ENCODE results near the gene IRF8. TPM values are rescaled to one million over a fixed set of nuclear protein-coding genes. Genes with fewer than 3 reads are reported as not detected.
A peak's percentile ranks its signal among the peaks of the same experiment; 100 is the strongest.

Gene IRF8
- polyA plus RNA-seq, 12 donors: 3.8 to 30.9 (median 5.8) TPM; not detected in 1

GRCh38 chr16:85954927-85955519 lies 56.1 kb downstream of the IRF8 start:
- DNase-seq: no peak

- DNase-seq: no peak
Measured at GRCh38 chr16:85955566-85955965, 56.6 kb downstream of the IRF8 start.

- no peak for DNase-seq
Measured at GRCh38 chr16:85956426-85956825, 57.5 kb downstream of the IRF8 start.

- DNase-seq: no peak
Measured at GRCh38 chr16:85958731-85959130, 59.8 kb downstream of the IRF8 start.

- DNase-seq: no peak
Measured at GRCh38 chr16:85959686-85960085, 60.7 kb downstream of the IRF8 start.

GRCh38 chr16:85960486-85961046 lies 61.6 kb downstream of the IRF8 start:
- DNase-seq: no peak

- DNase-seq: no peak
Measured at GRCh38 chr16:85961988-85962915, 63.3 kb downstream of the IRF8 start.

- peak; percentile 75 for DNase-seq
Measured at GRCh38 chr16:85963753-85964285, 64.9 kb downstream of the IRF8 start.

GRCh38 chr16:85965125-85965524 lies 66.2 kb downstream of the IRF8 start:
- no peak for DNase-seq

- DNase-seq: no peak
Measured at GRCh38 chr16:85967111-85967510, 68.1 kb downstream of the IRF8 start.

GRCh38 chr16:85968041-85968920 lies 69.3 kb downstream of the IRF8 start:
- no peak for DNase-seq

GRCh38 chr16:85969159-85969558 lies 70.2 kb downstream of the IRF8 start:
- DNase-seq: no peak

- no peak for DNase-seq
Measured at GRCh38 chr16:85969591-85969990, 70.6 kb downstream of the IRF8 start.

GRCh38 chr16:85970016-85970733 lies 71.2 kb downstream of the IRF8 start:
- no peak for DNase-seq

GRCh38 chr16:85970738-85971137 lies 71.8 kb downstream of the IRF8 start:
- DNase-seq: no peak

Other genes with a start within 250 kb of the IRF8 start
- gene GINS2, start 210.2 kb upstream of the IRF8 start, polyA plus RNA-seq (ENCODE audit: insufficient read length in 12 of 12): 10 to 100 TPM in 8 of 12 donors, 1 to 10 TPM in 3, not detected in 1; 6.4 to 16.5 (median 10.6) TPM
- gene C16orf74, start 148.1 kb upstream of the IRF8 start, polyA plus RNA-seq (ENCODE audit: insufficient read length in 12 of 12): 10 to 100 TPM in 1 of 12 donors, 1 to 10 TPM in 4, under 1 TPM in 5, not detected in 2; 0.48 to 10.1 (median 1.1) TPM
- gene EMC8, start 99.6 kb upstream of the IRF8 start, polyA plus RNA-seq (ENCODE audit: insufficient read length in 12 of 12): 10 to 100 TPM in 11 of 12 donors, not detected in 1; 15.3 to 31.5 (median 18.9) TPM
- 100 to 1,000 TPM in 11 of 12 donors, not detected in 1; 296 to 370 (median 354) TPM for gene COX4I1, start 99.5 kb upstream of the IRF8 start, polyA plus RNA-seq (ENCODE audit: insufficient read length in 12 of 12)